Uterus (tissue), 4 donors: Measurements from ENCODE around the gene S100A5. TPM values are rescaled to one million over a fixed set of nuclear protein-coding genes. Genes with fewer than 3 reads are reported as not detected.

ENCODE experiments used
- DNase-seq, 2 donors: peaks; one replicate each; pipeline ENCODE4 v3.0.0-alpha.2; 2019 to 2020
- H3K27ac ChIP-seq, 2 donors: fragments of 200-600 bp; sonication (generic); 1 replicate in 1 of 2; 2 replicates in 1 of 2; pipeline ENCODE4 v1.5.1; 2016 to 2018
- H3K27me3 ChIP-seq, 2 donors: fragments of 200-600 bp; sonication (generic); one replicate each; pipeline ENCODE4 v1.5.1; 2018 to 2019; ENCODE audit warnings: control low read depth in 1 of 2
- H3K36me3 ChIP-seq, 2 donors: fragments of 200-600 bp; sonication (generic); one replicate each; pipeline ENCODE4 v1.5.1; 2019; ENCODE audit warnings: control low read depth in 1 of 2
- H3K4me1 ChIP-seq, 2 donors: fragments of 200-600 bp; sonication (generic); one replicate each; pipeline ENCODE4 v1.5.1; 2018 to 2019; ENCODE audit warnings: control low read depth in 1 of 2
- H3K4me3 ChIP-seq, 2 donors: fragments of 200-600 bp; sonication (generic); 1 replicate in 1 of 2; 2 replicates in 1 of 2; pipeline ENCODE4 v1.5.1; 2018 to 2019; ENCODE audit warnings: mild to moderate bottlenecking in 1 of 2
- H3K9me3 ChIP-seq, 2 donors: fragments of 200-600 bp; sonication (generic); one replicate each; pipeline ENCODE4 v1.5.1; 2019; ENCODE audit warnings: control low read depth in 1 of 2
- POLR2A ChIP-seq, 2 donors: fragments of 450-650 bp; IDR thresholded peaks; one replicate each; pipeline ENCODE4 v1.6.1; 2016; ENCODE audit warnings: antibody characterized with exemption in 2 of 2, mild to moderate bottlenecking in 1 of 2, moderate library complexity in 1 of 2
- intact Hi-C: fragments of 100-400 bp; cut with DNase I; formaldehyde crosslinking; loops from one replicate; pipeline ENCODE4 v1.15.1; 2023; ENCODE audit warnings: low total_unique reads
- total RNA-seq, 4 donors: library from RNA; depleted of rRNA in 3 of 4; stranded (reverse); fragments of >200 nt in 3 of 4; gene quantifications; one replicate each; pipeline versions ENCODE4 v1.1.0 to v1.2.4, GENCODE V29; 2014 to 2023
- TF ChIP-seq, protein P1 (sequence below), 4 experiments: fragments of 200-600 bp in 2 of 4; fragments of 450-650 bp in 2 of 4; sonication (generic) in 2 of 4; IDR thresholded peaks; one replicate each; pipeline ENCODE4 v1.5.1; 2016 to 2019; ENCODE audit warnings: antibody characterized with exemption in 4 of 4, mild to moderate bottlenecking in 2 of 4, moderate library complexity in 1 of 4
- donor health status: DM: yes; HTN: yes; CAD: no.

S100A5 gene
- total RNA-seq, 4 donors from 2014 or later, result not detected

DNA sequence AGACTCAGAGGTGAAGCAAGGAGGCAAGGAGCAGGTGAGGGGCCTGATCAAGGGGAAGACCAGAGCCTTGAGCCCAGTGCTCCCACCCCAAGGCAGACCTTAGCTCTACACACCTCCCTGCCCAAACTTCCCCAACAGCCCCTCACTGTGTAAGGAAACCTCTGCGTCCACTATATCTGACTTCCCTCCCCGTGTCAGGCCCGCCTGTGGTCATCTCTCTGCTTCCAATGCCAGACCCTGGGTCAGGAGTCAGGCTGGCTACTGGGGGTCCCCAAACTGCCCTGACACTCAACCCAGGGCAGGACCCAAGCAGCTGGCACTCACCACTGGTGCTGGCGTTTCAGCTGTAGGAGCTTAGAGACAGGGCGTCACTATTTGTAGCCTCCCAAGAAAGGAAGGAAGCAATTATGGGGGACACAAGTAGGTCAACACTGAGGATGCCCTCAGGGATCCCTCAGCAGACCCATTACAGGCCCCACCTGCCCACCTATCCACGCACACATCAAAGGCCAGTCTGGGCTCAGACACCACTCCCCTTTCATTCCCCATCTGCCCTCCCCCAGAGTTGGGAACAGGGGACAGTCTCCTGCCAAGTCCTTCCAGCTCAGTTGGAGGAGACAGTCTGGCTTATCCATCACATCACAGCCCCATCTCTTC is 9.1 kb upstream of the S100A5 start:
- intact Hi-C loops, result no loop called here

DNA sequence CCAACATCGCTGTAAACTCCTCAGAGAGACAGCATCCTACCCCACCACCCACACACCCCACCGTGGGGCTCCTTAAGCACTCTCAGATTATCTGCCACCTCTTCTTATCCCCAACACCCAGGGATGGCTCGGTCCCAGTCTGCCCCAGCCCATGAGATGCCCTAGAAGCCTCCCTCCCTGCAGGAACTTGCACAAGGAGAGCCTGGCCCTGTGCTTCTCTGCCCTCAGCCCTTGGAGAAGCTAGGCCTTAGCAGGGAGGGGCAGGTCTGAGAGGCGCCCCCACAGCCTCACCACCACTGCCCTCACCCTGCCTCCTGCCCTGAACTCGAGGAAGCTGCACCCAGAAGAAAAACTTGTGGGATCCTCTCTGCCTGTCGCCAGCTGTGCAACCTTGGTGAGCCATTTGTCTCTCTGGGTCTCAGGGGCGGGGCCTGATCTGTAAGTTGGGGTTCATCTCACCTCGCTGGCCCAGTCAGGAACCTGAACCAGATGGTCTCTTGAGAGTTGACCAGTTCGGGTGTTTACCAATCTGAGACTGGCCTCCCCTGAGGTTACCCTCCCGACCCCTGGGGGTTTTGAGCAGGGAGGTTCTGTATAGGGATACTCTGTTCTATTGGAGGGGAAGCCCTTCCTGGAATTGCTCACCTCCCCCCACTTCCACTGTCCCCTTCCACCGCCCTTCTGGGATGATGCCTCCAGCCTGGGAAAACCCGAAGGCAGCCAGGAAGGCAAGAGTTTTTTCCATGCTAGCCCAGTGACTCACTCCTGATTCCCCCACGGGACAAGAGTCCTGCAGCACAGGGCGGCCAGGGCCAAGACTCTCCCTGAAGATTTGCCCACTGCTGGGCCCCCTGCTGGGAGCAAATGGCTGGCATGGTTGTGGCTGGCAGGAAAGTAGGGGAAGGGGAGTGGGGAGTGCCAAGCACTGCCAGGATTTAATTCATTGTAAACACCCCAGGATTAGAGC is 8.3 kb upstream of the S100A5 start, which contains the start of gene S100A3:
S100A3 (minus strand) TSS at position 537 of the 967 bp plus-strand sequence. CDS start 773 bp downstream, outside the sequence.
- peak; percentile 81 to 82 for DNase-seq
- Histone ChIP-seq H3K36me3 (no peaks in the 10 kb centered on the region), H3K9me3 (no peaks in the 10 kb centered on the region), H3K27ac (peak within 1 kb of the TSS; percentile 53 to 94), H3K27me3 (no peaks in the 10 kb centered on the region), H3K4me1 (peaks cover 7 to 31% of the 10 kb centered on the region in 2 donors), H3K4me3 (no peak within 1 kb of the TSS)
- intact Hi-C loops, result no loop called here
- TF ChIP-seq POLR2A (IDR thresholded peaks at IDR 0.05), result no peak
- TF ChIP-seq, protein P1, sequence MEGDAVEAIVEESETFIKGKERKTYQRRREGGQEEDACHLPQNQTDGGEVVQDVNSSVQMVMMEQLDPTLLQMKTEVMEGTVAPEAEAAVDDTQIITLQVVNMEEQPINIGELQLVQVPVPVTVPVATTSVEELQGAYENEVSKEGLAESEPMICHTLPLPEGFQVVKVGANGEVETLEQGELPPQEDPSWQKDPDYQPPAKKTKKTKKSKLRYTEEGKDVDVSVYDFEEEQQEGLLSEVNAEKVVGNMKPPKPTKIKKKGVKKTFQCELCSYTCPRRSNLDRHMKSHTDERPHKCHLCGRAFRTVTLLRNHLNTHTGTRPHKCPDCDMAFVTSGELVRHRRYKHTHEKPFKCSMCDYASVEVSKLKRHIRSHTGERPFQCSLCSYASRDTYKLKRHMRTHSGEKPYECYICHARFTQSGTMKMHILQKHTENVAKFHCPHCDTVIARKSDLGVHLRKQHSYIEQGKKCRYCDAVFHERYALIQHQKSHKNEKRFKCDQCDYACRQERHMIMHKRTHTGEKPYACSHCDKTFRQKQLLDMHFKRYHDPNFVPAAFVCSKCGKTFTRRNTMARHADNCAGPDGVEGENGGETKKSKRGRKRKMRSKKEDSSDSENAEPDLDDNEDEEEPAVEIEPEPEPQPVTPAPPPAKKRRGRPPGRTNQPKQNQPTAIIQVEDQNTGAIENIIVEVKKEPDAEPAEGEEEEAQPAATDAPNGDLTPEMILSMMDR (IDR thresholded peaks at IDR 0.05), result peak in 2 of 4 experiments; percentile 10 to 11

More for the DNA sequence above, 9.1 kb upstream of the S100A5 start:
- peak in 1 of 2 donors; percentile 18 for DNase-seq
- Histone ChIP-seq H3K27me3 (no peaks in the 10 kb centered on the region), H3K36me3 (no peaks in the 10 kb centered on the region), H3K4me1 (peaks cover 5 to 31% of the 10 kb centered on the region in 2 donors), H3K9me3 (no peaks in the 10 kb centered on the region), H3K27ac (peak overlapping the region; percentile 53 to 94), H3K4me3 (no peak overlapping the region)
- TF ChIP-seq POLR2A (IDR thresholded peaks at IDR 0.05), result no peak
- TF ChIP-seq, protein P1 (IDR thresholded peaks at IDR 0.05), result no peak

DNA sequence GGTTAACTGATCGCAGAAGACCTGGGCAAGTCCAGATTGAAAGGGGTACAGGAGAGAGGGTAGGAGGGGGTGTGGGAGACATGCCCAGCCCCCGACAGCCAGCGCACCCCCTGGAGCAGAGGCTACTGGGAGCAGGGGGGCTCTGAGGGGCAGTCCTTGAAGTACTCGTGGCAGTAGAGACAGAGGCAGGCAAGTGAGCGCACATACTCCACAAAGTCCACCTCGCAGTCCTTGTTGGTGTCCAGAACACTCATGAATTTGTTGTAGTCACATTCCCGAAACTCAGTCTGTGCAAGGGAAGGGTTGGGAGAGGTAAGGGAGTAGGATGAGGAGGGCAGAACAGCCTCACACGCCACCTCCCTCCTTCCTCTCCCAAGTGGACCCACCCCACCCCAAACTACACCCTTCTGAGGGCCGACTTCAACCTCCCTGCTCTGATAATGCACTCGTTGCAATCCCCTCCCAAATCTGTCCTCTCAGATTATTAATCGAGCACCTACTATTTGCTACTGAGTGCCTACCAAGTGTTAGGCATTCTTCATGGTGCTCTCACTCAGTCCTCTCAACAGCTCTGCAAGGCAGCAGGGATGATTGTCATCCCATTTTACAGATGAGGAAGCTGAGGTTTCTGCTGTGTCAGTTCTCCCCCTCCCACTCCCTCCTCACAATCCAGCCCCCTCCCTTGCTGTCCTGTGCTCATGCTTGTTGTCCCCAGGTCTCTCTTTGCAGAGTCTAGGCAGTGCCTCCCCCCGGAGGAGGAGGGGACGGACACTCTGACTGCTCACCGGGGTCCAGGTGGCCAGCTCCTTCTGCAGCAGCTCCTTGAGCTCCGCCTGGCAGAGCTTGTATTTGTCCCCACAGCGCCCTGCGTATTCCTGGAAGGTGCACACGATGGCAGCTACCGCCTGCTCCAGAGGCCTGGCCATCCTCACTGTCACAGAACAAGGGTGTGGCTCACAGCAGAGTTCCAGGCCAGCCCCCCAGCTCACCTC is 7.1 kb upstream of the S100A5 start:
- H3K27me3 ChIP-seq, result no peaks in the 10 kb centered on the region
- intact Hi-C loops, result no loop called here
- no peak overlapping the region for H3K4me3 ChIP-seq
- peak overlapping the region; percentile 86 to 94 for H3K27ac ChIP-seq
- H3K36me3 ChIP-seq, result no peaks in the 10 kb centered on the region
- peak in 1 of 2 donors; percentile 17 for DNase-seq
- TF ChIP-seq, protein P1 (IDR thresholded peaks at IDR 0.05), result no peak
- no peak for TF ChIP-seq POLR2A (IDR thresholded peaks at IDR 0.05)
- H3K9me3 ChIP-seq, result no peaks in the 10 kb centered on the region
- peaks cover 14 to 31% of the 10 kb centered on the region in 2 donors for H3K4me1 ChIP-seq

DNA sequence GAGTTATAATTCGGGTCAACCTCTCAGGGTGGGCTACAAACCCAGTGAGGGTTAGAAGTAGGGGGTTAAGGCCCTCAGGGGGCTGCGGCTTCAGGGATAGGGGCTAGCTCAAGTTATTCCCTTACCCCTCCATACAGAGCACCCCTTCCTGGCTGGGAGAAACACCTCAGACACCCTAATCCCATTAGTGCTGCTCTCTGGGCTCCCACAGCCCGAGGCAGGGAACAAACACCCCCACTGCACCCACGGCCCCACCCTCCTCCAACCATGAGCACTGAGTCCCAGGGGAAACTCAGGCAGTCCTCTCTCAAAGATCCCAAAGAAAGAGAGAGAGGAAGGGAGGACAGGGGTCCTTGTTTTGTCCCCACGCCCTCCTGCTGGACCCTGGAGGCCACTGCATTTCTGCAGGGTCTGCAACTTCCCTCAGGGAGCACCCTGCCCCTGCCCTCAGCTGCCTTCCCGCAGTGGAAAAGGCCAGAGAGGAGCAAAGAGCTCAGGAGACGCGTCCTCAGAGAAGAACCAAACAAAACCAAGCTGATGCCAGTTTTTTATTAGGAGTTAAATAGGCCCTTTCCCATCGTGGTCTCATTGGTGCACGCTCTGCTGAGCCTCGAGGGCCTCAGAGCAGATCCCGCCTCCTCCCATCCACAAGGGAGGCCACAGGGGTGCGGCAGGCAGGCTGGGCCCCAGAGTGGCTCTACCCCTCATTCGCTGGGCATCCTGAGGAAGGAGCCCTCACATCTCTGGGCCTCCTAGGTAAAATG is 6.2 kb upstream of the S100A5 start:
- TF ChIP-seq, protein P1 (IDR thresholded peaks at IDR 0.05), result no peak
- TF ChIP-seq POLR2A (IDR thresholded peaks at IDR 0.05), result no peak
- H3K27me3 ChIP-seq, result no peaks in the 10 kb centered on the region
- DNase-seq, result peak in 1 of 2 donors; percentile 17
- no peaks in the 10 kb centered on the region for H3K36me3 ChIP-seq
- H3K9me3 ChIP-seq, result no peaks in the 10 kb centered on the region
- intact Hi-C loops, result no loop called here
- H3K4me1 ChIP-seq, result peaks cover 14 to 31% of the 10 kb centered on the region in 2 donors
- no peak overlapping the region for H3K4me3 ChIP-seq
- H3K27ac ChIP-seq, result peak overlapping the region; percentile 86 to 94
